WERI-Rb-1 (cell line): Measurements from ENCODE around the gene TPMT.
"Not testable (repeated sequence)": the region's sequence is repeated elsewhere in the genome, so short reads cannot be mapped to it uniquely, and the experiment has no call there.

Experiments
- DNase-seq: peaks from one replicate; pipeline ENCODE4 v3.0.0-alpha.2; 2020
- H3K27ac ChIP-seq: fragments of 250-450 bp; sonication (Bioruptor Pico); 2 replicates; pipeline ENCODE4 v1.5.1; 2020; ENCODE audit warnings: mild to moderate bottlenecking, moderate library complexity
- H3K27me3 ChIP-seq: fragments of 250-450 bp; sonication (Bioruptor Pico); 2 replicates; pipeline ENCODE4 v1.5.1; 2021; ENCODE audit warnings: mild to moderate bottlenecking, low read depth, moderate library complexity; ENCODE audit not compliant: insufficient read depth, severe bottlenecking
- H3K36me3 ChIP-seq: fragments of 250-450 bp; sonication (Bioruptor Pico); 2 replicates; pipeline ENCODE4 v1.5.1; 2020; ENCODE audit warnings: mild to moderate bottlenecking, moderate library complexity
- H3K4me3 ChIP-seq: 2 replicates; pipeline ENCODE4 v1.5.1; 2011; ENCODE audit warnings: low read depth, mild to moderate bottlenecking, control low read depth, low read length
- H3K9me3 ChIP-seq: fragments of 250-450 bp; sonication (Bioruptor Pico); 2 replicates; pipeline ENCODE4 v1.5.1; 2021; ENCODE audit warnings: mild to moderate bottlenecking, moderate library complexity; ENCODE audit not compliant: severe bottlenecking
- TF ChIP-seq, protein P1 (sequence below): IDR thresholded peaks from 2 replicates; pipeline ENCODE4 v1.5.1; 2011; ENCODE audit warnings: low read depth, mild to moderate bottlenecking, control low read depth, inconsistent platforms, low read length

The TPMT gene

DNA sequence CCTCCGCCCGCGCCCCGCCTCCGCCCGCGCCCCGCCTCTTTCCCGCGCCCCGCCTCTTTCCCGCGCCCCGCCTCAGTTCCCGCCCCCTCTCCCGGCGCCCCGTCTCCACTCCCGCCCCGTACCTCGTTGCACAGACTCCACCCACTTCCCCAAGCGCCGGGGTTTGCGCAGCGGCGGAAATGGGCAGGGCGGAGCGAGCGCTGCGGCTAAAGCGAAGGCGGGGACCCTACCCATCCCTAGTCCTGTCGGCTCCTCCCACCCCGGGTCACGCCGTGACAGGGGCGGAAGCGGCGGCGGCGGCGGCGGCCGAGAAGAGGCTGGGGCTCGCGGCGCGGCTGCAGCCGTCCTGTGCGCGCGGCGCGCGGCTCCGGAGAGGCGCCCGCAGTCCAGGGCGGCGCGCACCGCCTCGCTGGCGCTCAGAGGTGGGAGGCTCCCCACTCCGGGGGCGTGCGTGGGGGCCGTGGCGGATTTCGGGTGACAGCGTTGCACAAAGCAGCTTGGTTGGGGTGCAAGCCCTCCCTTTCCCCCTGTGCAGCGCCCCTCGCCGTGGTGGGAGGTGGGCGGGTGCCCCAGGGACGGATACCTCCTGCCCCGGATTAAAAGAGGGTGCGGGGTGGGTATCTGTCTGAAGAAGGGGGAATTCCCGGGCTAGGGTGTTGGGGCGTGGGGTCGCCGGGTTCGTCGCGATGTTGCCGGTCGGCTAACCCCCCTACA is 430 bp upstream of the TPMT start, which contains the start of gene KDM1B:
Gene KDM1B (plus strand): TSS at position 273 of the 714 bp plus-strand sequence. CDS start 4,474 bp downstream, outside the sequence.
- peak within 1 kb of the TSS; percentile 97 for H3K4me3 ChIP-seq
- peak within 1 kb of the TSS; percentile 79 for H3K27ac ChIP-seq
- peaks cover 8% of the 10 kb centered on the region for H3K36me3 ChIP-seq
- no peaks in the 10 kb centered on the region for H3K27me3 ChIP-seq
- TF ChIP-seq, protein P1, sequence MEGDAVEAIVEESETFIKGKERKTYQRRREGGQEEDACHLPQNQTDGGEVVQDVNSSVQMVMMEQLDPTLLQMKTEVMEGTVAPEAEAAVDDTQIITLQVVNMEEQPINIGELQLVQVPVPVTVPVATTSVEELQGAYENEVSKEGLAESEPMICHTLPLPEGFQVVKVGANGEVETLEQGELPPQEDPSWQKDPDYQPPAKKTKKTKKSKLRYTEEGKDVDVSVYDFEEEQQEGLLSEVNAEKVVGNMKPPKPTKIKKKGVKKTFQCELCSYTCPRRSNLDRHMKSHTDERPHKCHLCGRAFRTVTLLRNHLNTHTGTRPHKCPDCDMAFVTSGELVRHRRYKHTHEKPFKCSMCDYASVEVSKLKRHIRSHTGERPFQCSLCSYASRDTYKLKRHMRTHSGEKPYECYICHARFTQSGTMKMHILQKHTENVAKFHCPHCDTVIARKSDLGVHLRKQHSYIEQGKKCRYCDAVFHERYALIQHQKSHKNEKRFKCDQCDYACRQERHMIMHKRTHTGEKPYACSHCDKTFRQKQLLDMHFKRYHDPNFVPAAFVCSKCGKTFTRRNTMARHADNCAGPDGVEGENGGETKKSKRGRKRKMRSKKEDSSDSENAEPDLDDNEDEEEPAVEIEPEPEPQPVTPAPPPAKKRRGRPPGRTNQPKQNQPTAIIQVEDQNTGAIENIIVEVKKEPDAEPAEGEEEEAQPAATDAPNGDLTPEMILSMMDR = no peak
- H3K9me3 ChIP-seq = no peaks in the 10 kb centered on the region
- DNase-seq = peak; percentile 100

- Histone ChIP-seq H3K36me3 (peaks cover 5% of the 10 kb centered on the region), H3K4me3 (no peak overlapping the region), H3K27ac (no peak overlapping the region), H3K27me3 (no peaks in the 10 kb centered on the region), H3K9me3 (no peaks in the 10 kb centered on the region)
- no peak for DNase-seq
- TF ChIP-seq, protein P1 = no peak
Observed at GRCh38 chr6:18153311-18153703, 1.6 kb downstream of the TPMT start.

GRCh38 chr6:18151801-18152200 is 3.1 kb downstream of the TPMT start:
- no peak overlapping the region for H3K27ac ChIP-seq
- TF ChIP-seq, protein P1 = no peak
- peaks cover 18% of the 10 kb centered on the region for H3K36me3 ChIP-seq
- DNase-seq = no peak
- no peaks in the 10 kb centered on the region for H3K9me3 ChIP-seq
- no peaks in the 10 kb centered on the region for H3K27me3 ChIP-seq
- H3K4me3 ChIP-seq = no peak overlapping the region

DNA sequence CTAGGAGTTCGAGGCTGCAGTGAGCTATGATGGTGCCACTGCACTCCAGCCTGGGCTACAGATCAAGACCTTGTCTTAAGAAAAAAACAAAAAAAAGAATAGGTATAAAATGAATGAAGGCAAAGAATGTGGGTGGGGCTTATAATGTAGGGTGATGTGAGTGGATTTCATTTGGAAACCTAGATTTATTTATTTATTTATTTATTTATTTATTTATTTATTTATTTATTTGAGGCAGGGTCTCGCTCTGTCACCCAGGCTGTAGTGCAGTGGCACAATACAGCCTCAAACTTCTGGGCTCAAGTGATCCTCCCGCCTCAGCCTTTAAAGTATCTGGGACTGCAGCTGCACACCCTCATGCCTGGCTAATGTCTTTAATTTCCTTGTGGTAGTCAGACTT is 3.5 kb downstream of the TPMT start:
- not testable (repeated sequence) for H3K27me3 ChIP-seq, DNase-seq, H3K9me3 ChIP-seq, H3K27ac ChIP-seq, H3K4me3 ChIP-seq
- H3K36me3 ChIP-seq = peaks cover 20% of the 10 kb centered on the region

DNA sequence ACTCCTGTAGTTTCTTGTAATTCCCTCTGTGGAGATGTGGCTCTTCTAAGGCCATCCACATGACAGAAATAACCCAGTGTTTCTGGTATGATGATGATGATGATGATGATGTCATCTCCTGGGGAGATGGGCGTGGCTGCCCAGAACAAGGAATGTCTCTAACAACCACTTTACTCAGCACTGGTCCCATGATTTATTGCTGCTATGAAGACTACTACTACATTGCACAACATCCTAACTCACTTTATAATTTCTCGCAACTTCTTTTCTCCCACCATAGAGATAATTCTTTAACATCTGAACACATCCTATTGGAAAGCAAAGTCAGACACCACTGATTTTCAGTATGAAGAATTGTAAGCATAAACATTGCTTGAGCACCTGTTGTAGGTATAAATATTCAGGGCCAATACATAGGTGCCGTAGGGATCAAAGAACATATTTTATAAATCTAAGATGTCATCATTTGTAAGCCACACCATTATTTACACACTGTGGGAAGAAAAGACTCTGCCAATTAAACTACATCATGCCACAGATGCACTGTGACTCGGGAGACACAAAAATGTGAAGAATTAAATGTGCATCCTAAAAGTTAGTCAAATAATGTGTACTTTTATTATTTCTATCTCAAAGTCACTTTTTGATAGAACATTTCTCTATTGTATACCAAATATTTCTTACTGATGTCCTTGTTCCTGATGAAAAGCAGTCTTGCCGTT is 6.4 kb downstream of the TPMT start:
- no peak overlapping the region for H3K27ac ChIP-seq
- H3K4me3 ChIP-seq = no peak overlapping the region
- TF ChIP-seq, protein P1 = no peak
- no peaks in the 10 kb centered on the region for H3K27me3 ChIP-seq
- DNase-seq = no peak
- H3K9me3 ChIP-seq = no peaks in the 10 kb centered on the region
- H3K36me3 ChIP-seq = peaks cover 20% of the 10 kb centered on the region

DNA sequence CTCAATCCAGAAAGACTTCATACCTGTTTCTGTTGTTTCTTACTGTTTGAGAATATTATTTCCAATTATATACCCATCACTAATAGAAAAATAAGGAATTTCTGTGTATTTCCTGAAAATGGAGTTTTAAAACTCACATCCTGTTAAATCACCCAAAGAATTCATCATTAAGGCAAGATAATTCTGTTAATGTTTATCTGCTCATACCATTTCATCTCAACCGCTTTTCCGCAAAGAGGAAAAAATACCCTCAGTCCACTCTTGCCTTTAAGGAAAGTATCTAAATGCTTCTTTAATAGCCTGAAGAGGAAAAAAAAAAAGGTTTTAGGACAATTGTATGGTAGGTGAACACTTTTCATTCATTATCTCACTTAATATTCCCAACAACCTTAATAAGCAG is 7.3 kb downstream of the TPMT start:
- Histone ChIP-seq H3K9me3 (no peaks in the 10 kb centered on the region), H3K4me3 (no peak overlapping the region), H3K36me3 (peaks cover 26% of the 10 kb centered on the region), H3K27me3 (no peaks in the 10 kb centered on the region), H3K27ac (no peak overlapping the region)
- TF ChIP-seq, protein P1 = no peak
- DNase-seq = no peak
